ENCODE results near the gene AAK1. TPM values are rescaled to one million over a fixed set of nuclear protein-coding genes. Genes with fewer than 3 reads are reported as not detected.

AAK1 gene
- total and polyA plus RNA-seq, 8 donors, result 12.9 to 115 (median 66.8) TPM

GRCh38 chr2:69454976-69455375 is 188.6 kb downstream of the AAK1 start:
- H3K27ac ChIP-seq, result no peak overlapping the region
- TF ChIP-seq EP300 (IDR thresholded peaks at IDR 0.05), result no peak
- no peak for TF ChIP-seq POLR2A (IDR thresholded peaks at IDR 0.05)
- no peak for TF ChIP-seq POLR2AphosphoS5 (IDR thresholded peaks at IDR 0.05)
- no peak for TF ChIP-seq CTCF (IDR thresholded peaks at IDR 0.05)
- H3K4me3 ChIP-seq, result no peak overlapping the region
- no peaks in the 10 kb centered on the region for H3K9me3 ChIP-seq
- peaks cover 0 to 14% (median 2%) of the 10 kb centered on the region in 4 donors for H3K4me1 ChIP-seq
- no peaks in the 10 kb centered on the region for H3K27me3 ChIP-seq
- intact Hi-C loops (cut with DNase I; ENCODE audit: low total_unique reads), result no loop called here
- DNase-seq, result no peak
- WGBS, 5 donors, result 64 to 89% (median 72%) methylated on average over 2 of the region's 2 CpGs
- no peaks in the 10 kb centered on the region for H3K36me3 ChIP-seq

- Histone ChIP-seq H3K36me3 (no peaks in the 10 kb centered on the region), H3K4me1 (peaks cover 0 to 14% (median 2%) of the 10 kb centered on the region in 4 donors), H3K9me3 (no peaks in the 10 kb centered on the region), H3K27me3 (no peaks in the 10 kb centered on the region), H3K27ac (no peak overlapping the region), H3K4me3 (no peak overlapping the region)
- intact Hi-C loops (cut with DNase I; ENCODE audit: low total_unique reads), result no loop called here
- TF ChIP-seq EP300 (IDR thresholded peaks at IDR 0.05), result no peak
- no peak for TF ChIP-seq POLR2AphosphoS5 (IDR thresholded peaks at IDR 0.05)
- no peak for TF ChIP-seq POLR2A (IDR thresholded peaks at IDR 0.05)
- no peak for TF ChIP-seq CTCF (IDR thresholded peaks at IDR 0.05)
- DNase-seq, result no peak
- WGBS, 5 donors, result 64 to 79% (median 76%) methylated on average over 4 of the region's 4 CpGs
These were observed 189.9 kb downstream of the AAK1 start for GRCh38 chr2:69453475-69454129.

- Histone ChIP-seq H3K4me1 (peaks cover 0 to 14% (median 2%) of the 10 kb centered on the region in 4 donors), H3K36me3 (no peaks in the 10 kb centered on the region), H3K4me3 (no peak overlapping the region), H3K9me3 (no peaks in the 10 kb centered on the region), H3K27ac (no peak overlapping the region), H3K27me3 (no peaks in the 10 kb centered on the region)
- DNase-seq, result no peak
- WGBS, 5 donors, result 92 to 96% (median 95%) methylated on average over 3 of the region's 3 CpGs
- intact Hi-C loops (cut with DNase I; ENCODE audit: low total_unique reads), result no loop called here
- TF ChIP-seq CTCF (IDR thresholded peaks at IDR 0.05) (no peak), POLR2AphosphoS5 (IDR thresholded peaks at IDR 0.05) (no peak), POLR2A (IDR thresholded peaks at IDR 0.05) (no peak), EP300 (IDR thresholded peaks at IDR 0.05) (no peak)
These were observed 190.9 kb downstream of the AAK1 start for GRCh38 chr2:69452687-69453086.

DNA sequence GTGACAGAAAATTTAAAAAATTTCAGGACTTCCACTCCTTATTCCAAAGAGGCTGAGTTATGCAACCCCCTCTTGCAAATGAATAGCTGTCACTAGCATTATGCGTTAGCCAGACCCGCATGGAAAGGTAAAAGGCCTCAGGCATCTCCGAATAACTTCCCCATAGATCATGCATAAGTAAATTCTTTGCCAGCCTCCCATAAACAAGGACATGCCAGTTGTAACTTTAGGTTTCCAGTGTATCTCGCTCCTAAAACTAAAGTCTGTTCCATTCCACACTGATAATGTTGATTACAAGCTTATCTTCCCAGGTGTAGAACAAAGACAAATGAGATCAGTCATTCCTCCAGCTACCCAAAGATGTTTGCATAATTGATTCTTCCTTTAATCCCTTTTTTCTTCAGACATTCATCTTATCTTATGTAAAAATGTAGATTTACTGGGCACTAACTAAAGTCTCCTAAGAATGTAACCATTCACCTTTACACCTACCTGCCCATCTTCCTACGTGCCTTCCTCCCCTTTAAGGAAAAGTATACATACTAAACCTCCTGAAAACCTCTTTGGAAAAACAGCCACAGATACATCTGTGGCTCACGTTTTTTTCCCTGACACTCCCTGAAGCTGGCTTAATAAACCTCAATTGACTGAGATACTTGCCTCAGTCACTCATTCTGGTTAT is 192.7 kb downstream of the AAK1 start:
- Histone ChIP-seq H3K27me3 (no peaks in the 10 kb centered on the region), H3K4me3 (no peak overlapping the region), H3K27ac (no peak overlapping the region), H3K4me1 (peaks cover 0 to 6% (median 2%) of the 10 kb centered on the region in 4 donors), H3K9me3 (no peaks in the 10 kb centered on the region), H3K36me3 (no peaks in the 10 kb centered on the region)
- intact Hi-C loops (cut with DNase I; ENCODE audit: low total_unique reads), result no loop called here
- no peak for DNase-seq
- TF ChIP-seq POLR2AphosphoS5 (IDR thresholded peaks at IDR 0.05) (no peak), CTCF (IDR thresholded peaks at IDR 0.05) (no peak), EP300 (IDR thresholded peaks at IDR 0.05) (no peak), POLR2A (IDR thresholded peaks at IDR 0.05) (no peak)
- WGBS, 5 donors, result 76 to 85% (median 80%) methylated on average over 6 of the region's 6 CpGs

Data from stomach (tissue), 9 donors.